ENCODE results near the gene RAB11A.

DNA sequence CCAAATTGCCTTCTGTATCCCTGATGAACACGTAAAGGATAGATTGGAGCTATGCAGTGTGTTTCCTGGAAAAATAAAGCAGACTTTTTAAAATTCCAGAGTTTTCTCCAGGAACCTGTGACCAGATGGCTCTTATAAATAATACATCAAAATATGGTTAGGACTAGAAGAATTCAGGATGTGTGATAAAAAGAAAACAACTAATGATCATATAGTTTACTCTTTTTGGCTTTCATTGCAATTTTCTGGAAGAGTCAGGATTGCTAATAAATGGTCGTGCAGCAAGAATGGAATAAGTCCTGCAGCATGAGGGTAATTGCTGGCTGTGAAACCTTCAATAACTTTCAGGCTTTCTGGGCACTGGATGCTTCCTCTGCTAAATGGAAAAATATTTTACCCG is 47.0 kb upstream of the RAB11A start:
- no peak for TF ChIP-seq EP300 (IDR thresholded peaks at IDR 0.05)
- no peak for TF ChIP-seq POLR2AphosphoS5 (IDR thresholded peaks at IDR 0.05)
- TF ChIP-seq CTCF (IDR thresholded peaks at IDR 0.05), result no peak
- TF ChIP-seq POLR2A (IDR thresholded peaks at IDR 0.05), result no peak
